ENCODE data around the gene CD1D.
"Not testable (repeated sequence)": the region's sequence is repeated elsewhere in the genome, so short reads cannot be mapped to it uniquely, and the experiment has no call there.

The CD1D gene

DNA sequence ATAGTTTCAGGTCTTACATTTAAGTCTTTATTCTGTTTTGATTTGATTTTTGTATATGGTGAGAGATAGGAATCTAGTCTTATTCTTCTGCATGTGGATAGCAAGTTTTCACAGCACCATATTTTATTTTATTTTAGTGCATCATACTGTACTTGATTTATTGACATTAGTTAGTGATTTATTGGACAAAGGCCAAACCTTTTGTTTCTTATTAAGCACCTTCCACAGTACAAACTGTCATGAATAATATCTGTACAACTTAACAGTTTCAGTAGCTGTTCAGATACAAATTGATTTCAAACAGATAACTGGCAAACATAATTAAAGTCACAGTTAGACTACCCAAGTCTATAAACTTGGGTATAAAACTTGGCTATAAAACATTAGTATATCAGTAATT lies 15.8 kb downstream of the CD1D start:
- Histone ChIP-seq H3K4me3 (ENCODE audit: low read length) (no peak overlapping the region), H3K9me3 (ENCODE audit: insufficient read depth, low read depth, low read length) (no peaks in the 10 kb centered on the region), H3K27me3 (ENCODE audit: insufficient read depth, low read length) (no peaks in the 10 kb centered on the region), H3K4me1 (ENCODE audit: insufficient read depth, low read length) (peaks cover 18% of the 10 kb centered on the region), H3K36me3 (ENCODE audit: insufficient read depth, low read length) (no peaks in the 10 kb centered on the region), H3K27ac (ENCODE audit: low read depth, low read length) (no peak overlapping the region), H3K9ac (ENCODE audit: low read depth, low read length) (no peak overlapping the region)

DNA sequence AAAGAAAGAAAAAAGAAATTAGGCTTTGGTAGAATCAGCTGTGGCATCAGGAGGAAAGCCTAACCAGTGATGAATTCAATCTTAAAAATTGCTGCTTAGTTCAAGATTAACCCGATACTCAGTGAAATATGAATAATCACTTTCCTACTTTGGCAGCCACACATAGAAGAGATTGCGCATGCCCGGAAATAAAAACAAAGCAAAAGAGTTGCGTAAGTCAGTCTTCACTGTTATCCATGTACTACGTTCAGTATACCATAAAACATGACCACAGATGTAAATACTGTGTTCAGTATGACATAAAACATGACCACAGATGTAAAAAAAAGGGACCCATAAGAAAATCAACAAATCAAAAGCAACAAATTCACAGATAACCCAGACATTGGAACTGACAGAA lies 19.2 kb downstream of the CD1D start:
- Histone ChIP-seq H3K27ac (ENCODE audit: low read depth, low read length) (no peak overlapping the region), H3K9ac (ENCODE audit: low read depth, low read length) (no peak overlapping the region), H3K36me3 (ENCODE audit: insufficient read depth, low read length) (no peaks in the 10 kb centered on the region), H3K9me3 (ENCODE audit: insufficient read depth, low read depth, low read length) (no peaks in the 10 kb centered on the region), H3K27me3 (ENCODE audit: insufficient read depth, low read length) (no peaks in the 10 kb centered on the region), H3K4me3 (ENCODE audit: low read length) (no peak overlapping the region), H3K4me1 (ENCODE audit: insufficient read depth, low read length) (peaks cover 12% of the 10 kb centered on the region)
- WGBS = 89% methylated on average over 5 of the region's 5 CpGs

DNA sequence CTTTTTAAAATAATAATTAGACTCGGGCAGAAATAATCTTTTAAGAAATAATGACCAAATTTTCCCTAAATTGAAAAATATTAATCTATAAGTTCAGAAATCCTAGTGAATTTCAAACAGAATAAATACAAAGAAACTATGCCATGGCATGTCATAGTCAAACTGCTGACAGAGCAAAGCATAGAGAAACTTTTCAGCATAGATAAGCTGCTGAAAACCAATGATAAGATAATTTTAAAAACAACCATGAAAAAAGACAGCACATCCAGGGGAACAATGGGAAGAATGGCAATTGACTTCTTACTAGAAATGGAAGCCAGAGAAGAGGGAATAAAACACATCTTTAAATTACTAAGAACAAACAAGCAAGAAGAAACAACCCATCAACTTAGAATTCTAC lies 19.8 kb downstream of the CD1D start:
- no peak overlapping the region for H3K9ac ChIP-seq (ENCODE audit: low read depth, low read length)
- H3K4me3 ChIP-seq (ENCODE audit: low read length) = no peak overlapping the region
- no peaks in the 10 kb centered on the region for H3K36me3 ChIP-seq (ENCODE audit: insufficient read depth, low read length)
- no peaks in the 10 kb centered on the region for H3K27me3 ChIP-seq (ENCODE audit: insufficient read depth, low read length)
- no peaks in the 10 kb centered on the region for H3K9me3 ChIP-seq (ENCODE audit: insufficient read depth, low read depth, low read length)
- no peak overlapping the region for H3K27ac ChIP-seq (ENCODE audit: low read depth, low read length)
- 100% methylated on average over 1 of the region's 1 CpG for WGBS
- peaks cover 12% of the 10 kb centered on the region for H3K4me1 ChIP-seq (ENCODE audit: insufficient read depth, low read length)

GRCh38 chr1:158203693-158204457 lies 23.2 kb downstream of the CD1D start:
- Histone ChIP-seq H3K27me3 (ENCODE audit: insufficient read depth, low read length) (no peaks in the 10 kb centered on the region), H3K27ac (ENCODE audit: low read depth, low read length) (no peak overlapping the region), H3K4me3 (ENCODE audit: low read length) (peak overlapping the region; percentile 24; the same call in 1 of the 2 replicates), H3K9me3 (ENCODE audit: insufficient read depth, low read depth, low read length) (no peaks in the 10 kb centered on the region), H3K4me1 (ENCODE audit: insufficient read depth, low read length) (peaks cover 15% of the 10 kb centered on the region), H3K36me3 (ENCODE audit: insufficient read depth, low read length) (no peaks in the 10 kb centered on the region), H3K9ac (ENCODE audit: low read depth, low read length) (no peak overlapping the region)
- WGBS = 31% methylated on average over 6 of the region's 7 CpGs

DNA sequence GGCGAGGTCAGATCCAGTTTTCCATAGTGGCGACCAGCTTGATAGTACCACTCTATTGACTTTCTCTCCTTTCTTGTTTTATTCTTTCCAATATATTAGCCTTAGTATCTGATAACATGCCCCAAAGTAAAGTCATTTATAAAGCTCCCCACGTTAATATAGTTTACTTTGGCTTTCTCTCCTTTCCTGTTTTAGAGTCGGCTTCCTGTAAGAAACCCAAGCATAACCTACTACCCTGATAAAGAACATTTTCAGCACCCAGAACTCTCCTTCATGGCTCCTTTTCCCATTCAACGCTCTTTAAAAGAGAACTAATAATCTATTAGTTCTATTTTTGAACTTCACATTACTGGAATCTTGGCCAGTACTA lies 23.7 kb downstream of the CD1D start:
- H3K36me3 ChIP-seq (ENCODE audit: insufficient read depth, low read length) = no peaks in the 10 kb centered on the region
- H3K9me3 ChIP-seq (ENCODE audit: insufficient read depth, low read depth, low read length) = no peaks in the 10 kb centered on the region
- peaks cover 21% of the 10 kb centered on the region for H3K4me1 ChIP-seq (ENCODE audit: insufficient read depth, low read length)
- H3K27me3 ChIP-seq (ENCODE audit: insufficient read depth, low read length) = no peaks in the 10 kb centered on the region
- WGBS = 92% methylated on average over 5 of the region's 5 CpGs
- H3K9ac ChIP-seq (ENCODE audit: low read depth, low read length) = no peak overlapping the region
- no peak overlapping the region for H3K4me3 ChIP-seq (ENCODE audit: low read length)
- no peak overlapping the region for H3K27ac ChIP-seq (ENCODE audit: low read depth, low read length)

GRCh38 chr1:158208586-158209116 lies 28.0 kb downstream of the CD1D start:
- 64% methylated on average over 1 of the region's 1 CpG for WGBS

GRCh38 chr1:158212320-158212719 lies 31.6 kb downstream of the CD1D start:
- peaks cover 14% of the 10 kb centered on the region for H3K4me1 ChIP-seq (ENCODE audit: insufficient read depth, low read length)
- no peaks in the 10 kb centered on the region for H3K36me3 ChIP-seq (ENCODE audit: insufficient read depth, low read length)
- H3K9ac ChIP-seq (ENCODE audit: low read depth, low read length) = no peak overlapping the region
- H3K9me3 ChIP-seq (ENCODE audit: insufficient read depth, low read depth, low read length) = 0 out of 2 replicates have a peak, but pooled peaks cover 6% of the 10 kb centered on the region
- 81% methylated on average over 10 of the region's 10 CpGs for WGBS
- no peak overlapping the region for H3K4me3 ChIP-seq (ENCODE audit: low read length)
- H3K27me3 ChIP-seq (ENCODE audit: insufficient read depth, low read length) = no peaks in the 10 kb centered on the region
- H3K27ac ChIP-seq (ENCODE audit: low read depth, low read length) = no peak overlapping the region

More at GRCh38 chr1:158208586-158209116, 28.0 kb downstream of the CD1D start:
- H3K9me3 ChIP-seq (ENCODE audit: insufficient read depth, low read depth, low read length) = 0 out of 2 replicates have a peak, but pooled peaks cover 6% of the 10 kb centered on the region
- H3K4me1 ChIP-seq (ENCODE audit: insufficient read depth, low read length) = peaks cover 15% of the 10 kb centered on the region
- no peaks in the 10 kb centered on the region for H3K27me3 ChIP-seq (ENCODE audit: insufficient read depth, low read length)
- H3K27ac ChIP-seq (ENCODE audit: low read depth, low read length) = no peak overlapping the region
- no peak overlapping the region for H3K4me3 ChIP-seq (ENCODE audit: low read length)
- no peak overlapping the region for H3K9ac ChIP-seq (ENCODE audit: low read depth, low read length)
- no peaks in the 10 kb centered on the region for H3K36me3 ChIP-seq (ENCODE audit: insufficient read depth, low read length)

GRCh38 chr1:158223445-158223844 lies 42.8 kb downstream of the CD1D start:
- peaks cover 25% of the 10 kb centered on the region for H3K9me3 ChIP-seq (ENCODE audit: insufficient read depth, low read depth, low read length)
- H3K4me3 ChIP-seq (ENCODE audit: low read length); H3K4me1 ChIP-seq (ENCODE audit: insufficient read depth, low read length); H3K9ac ChIP-seq (ENCODE audit: low read depth, low read length); H3K36me3 ChIP-seq (ENCODE audit: insufficient read depth, low read length); H3K27me3 ChIP-seq (ENCODE audit: insufficient read depth, low read length); H3K27ac ChIP-seq (ENCODE audit: low read depth, low read length): not testable (repeated sequence)

DNA sequence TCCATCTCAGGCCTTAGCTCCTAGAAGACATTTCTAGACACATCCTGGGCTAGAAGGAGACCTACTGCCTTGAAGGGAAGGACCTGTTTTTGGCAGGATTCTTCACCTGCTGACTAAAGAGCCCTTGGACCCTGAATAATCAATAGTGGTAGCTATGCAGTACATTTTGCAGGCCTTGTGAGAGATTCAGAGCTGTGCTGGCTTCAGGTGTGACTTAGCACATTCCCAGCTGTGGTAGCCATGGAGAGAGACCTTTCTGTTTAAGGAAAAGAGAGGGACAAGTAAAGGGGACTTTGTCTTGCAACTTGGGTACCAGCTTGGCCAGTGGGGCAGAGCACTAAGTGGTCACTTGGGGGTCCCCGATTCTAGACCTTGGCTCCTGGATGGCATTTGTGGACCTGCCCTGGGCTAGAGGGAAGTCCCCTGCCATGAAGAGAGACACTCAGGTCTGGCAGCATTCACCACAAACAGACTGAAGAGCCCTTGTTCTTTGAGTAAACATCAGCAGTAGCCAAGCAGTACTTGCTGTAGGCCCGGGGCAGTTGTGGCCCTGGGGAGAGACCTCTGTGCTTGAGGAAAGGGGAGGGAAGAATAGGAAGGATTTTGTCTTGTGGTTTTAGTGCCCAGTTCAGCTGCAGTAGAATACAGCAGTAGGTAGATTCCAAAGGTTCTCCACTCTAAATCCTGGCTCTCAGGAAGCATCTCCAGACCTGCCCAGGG lies 47.4 kb downstream of the CD1D start:
- no peak overlapping the region for H3K27ac ChIP-seq (ENCODE audit: low read depth, low read length)
- no peak overlapping the region for H3K4me3 ChIP-seq (ENCODE audit: low read length)
- 87% methylated on average over 2 of the region's 2 CpGs for WGBS
- H3K36me3 ChIP-seq (ENCODE audit: insufficient read depth, low read length) = no peaks in the 10 kb centered on the region
- H3K27me3 ChIP-seq (ENCODE audit: insufficient read depth, low read length) = no peaks in the 10 kb centered on the region
- H3K9ac ChIP-seq (ENCODE audit: low read depth, low read length) = no peak overlapping the region
- no peaks in the 10 kb centered on the region for H3K4me1 ChIP-seq (ENCODE audit: insufficient read depth, low read length)
- H3K9me3 ChIP-seq (ENCODE audit: insufficient read depth, low read depth, low read length) = peaks cover 13% of the 10 kb centered on the region; the same call in 1 of the 2 replicates
